Activated naive CD8-positive, alpha-beta T cell treated with anti-CD3 and anti-CD28 coated beads, Interleukin-2, amount 50 U/mL, for 16 hours (primary cell): ENCODE results near the gene TMED4.
"Not testable (repeated sequence)": the region's sequence is repeated elsewhere in the genome, so short reads cannot be mapped to it uniquely, and the experiment has no call there.

ENCODE experiments used
- DNase-seq: peaks from one replicate; pipeline ENCODE4 v3.0.0-alpha.2; 2020; ENCODE audit warnings: low read depth, low spot score

TMED4 gene

DNA sequence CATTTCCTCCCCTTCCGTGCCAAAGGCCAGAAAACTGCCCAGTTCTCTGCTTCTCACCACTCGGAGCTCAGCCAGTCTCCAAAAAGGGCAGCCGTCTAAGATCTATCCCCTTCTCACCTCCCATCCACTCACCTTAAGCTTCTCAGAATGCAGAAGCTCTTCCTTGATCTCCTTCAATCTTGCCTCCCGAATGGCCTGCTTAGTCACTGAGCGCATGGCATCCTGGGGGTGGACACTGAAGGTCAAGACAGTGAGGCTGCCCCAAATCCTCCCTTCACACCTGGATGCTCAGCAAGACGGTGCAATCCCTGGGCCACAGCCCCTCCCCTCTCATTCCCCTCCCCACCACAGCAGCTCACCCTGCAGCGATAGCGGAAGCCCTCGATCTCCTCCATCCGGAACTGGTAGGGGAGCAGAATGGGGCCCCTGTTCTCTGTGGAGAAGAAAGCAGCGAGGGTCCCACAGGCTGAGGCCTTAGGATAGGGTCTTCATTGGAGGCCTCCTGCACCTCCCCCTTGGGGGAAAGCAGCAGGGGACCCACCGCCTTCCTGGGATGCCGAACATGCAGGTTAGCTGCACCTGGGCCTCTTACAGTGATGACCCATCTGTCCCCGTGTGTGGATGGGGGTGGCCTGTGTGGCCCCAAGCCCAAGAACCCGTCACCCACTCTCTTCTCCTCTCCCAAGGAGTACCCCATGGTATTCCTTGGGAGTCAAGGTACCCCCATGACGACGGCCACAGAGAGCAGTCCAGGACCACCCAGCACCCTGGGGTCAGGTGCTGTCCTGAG, 13.1 kb downstream of the TMED4 start:
- no peak for DNase-seq

DNA sequence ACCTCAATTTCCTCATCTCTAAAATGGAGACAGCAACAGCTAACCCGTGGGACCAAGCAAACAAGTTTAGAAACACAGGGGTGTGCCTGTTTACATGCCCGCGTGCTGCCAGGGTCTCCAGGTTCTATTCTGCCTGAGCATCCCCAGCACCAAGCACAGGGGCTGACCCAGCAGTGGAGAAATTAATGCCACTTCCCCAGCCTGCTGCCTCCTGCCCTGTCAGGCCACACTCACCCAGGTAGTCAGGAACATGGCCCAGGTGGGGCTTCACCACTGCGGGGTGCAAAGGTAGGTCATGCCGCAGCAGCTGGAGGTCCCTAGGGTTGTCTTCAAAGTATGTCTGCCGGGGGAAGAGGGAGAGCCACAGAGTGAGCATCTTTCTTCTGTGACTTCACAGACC, 14.1 kb downstream of the TMED4 start:
- DNase-seq: no peak

DNA sequence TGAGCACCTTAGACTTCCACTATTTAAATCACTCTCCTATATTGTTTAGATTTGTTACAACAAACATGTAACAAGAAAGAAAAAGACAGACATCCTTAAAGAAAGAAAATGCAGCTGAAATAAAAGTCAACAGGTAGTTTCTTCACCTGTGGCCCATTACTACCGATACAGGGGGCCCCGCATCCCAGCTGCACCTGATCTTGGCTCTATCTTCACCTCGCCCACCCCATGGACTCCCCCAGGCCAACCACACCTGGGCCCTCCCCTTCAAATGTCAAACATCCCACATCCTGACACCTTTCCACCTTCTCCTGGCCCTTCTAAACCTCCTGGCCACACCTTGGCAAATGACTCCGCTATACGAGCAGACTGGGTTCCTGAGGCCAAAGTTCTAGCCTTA, 15.4 kb downstream of the TMED4 start:
- DNase-seq: no peak

DNA sequence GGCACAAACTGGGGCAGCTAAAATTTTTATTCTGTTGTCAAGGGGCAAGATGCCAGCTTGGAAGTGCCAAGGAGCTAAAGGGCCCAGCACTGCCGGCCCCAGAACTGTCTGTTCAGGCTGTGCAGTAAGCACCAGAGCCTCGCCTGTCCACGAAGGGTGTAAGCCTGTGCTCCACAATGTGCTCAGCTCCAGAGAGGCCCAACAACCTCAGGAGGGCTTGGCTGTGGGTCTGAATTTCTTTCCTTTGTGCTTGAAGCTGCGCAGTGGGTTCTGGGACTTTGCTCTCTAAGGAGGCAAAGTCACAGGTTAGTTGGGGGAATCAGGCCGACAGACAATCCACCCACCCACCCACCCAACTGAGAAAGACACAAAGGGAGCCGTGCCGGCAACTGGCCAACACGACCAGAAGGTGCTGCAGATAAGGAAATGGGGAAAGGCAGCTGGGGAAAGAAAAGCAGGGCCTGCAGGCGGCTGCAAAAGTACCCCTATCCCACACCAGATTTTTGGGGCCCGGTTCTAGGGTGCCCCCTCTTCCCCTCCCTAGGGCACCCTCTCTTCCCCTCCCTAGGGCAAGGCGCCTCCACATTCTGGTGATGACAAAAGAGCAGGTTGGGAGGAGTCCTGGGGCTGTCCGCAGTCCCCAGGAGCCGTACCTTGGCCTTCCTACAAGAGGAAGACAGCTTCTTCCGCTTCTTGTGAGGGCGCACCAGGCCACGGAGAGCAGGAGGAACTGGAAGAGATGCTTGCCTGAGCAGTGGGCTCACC, 16.1 kb downstream of the TMED4 start:
- DNase-seq: no peak

DNA sequence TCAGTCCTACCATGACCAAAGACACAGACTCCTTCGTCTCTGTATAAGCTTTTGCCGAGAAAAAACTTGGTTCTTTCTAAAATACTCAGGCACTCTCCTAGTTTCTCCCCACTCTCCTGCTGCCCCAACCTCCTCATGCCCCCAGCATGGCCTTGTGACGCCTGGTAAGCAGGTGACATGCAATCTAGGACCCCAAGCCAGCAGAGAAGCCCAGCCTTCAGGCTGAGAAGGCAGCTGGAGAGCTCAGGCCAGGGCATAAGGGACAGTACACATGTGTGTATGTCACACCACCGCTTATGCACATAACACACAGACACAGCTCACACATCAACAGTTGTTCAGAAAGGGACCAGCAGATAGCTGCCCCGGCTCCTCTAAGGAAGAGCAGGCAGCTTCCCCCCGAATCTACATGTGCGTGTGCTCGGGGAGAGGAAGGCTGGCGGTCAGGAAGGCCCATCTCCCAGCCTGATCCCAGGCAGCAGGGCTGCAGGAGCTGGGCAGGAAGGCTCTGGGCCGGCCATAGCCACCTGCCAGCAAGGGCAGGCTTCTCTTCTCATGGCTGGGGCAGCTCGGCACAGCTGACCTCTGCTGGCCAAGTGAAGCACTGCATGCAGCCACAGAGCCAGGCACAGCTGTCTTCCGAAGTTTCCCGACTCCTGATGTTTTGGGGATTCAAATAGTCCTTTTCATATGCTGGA, 16.8 kb downstream of the TMED4 start:
- DNase-seq: peak; percentile 13

DNA sequence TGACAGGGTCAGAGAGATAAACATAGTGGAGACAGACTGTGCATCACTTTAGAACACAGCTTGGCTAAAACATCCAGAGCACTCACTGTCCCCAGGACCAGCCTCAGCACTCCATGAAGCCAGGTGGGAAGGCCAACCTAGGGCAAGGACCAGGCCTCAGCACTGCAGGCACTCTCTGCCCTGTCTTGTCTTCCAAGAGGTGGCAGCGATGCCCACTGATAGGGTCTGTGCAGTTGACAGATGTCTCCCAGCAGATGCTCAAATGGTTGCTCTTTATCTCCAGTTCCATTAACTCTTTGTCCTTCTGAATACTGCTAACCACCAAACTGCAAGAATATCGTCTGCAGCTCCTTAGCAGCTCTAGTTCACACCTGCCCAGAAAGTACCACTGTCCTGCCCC, 17.4 kb downstream of the TMED4 start:
- DNase-seq: no peak

DNA sequence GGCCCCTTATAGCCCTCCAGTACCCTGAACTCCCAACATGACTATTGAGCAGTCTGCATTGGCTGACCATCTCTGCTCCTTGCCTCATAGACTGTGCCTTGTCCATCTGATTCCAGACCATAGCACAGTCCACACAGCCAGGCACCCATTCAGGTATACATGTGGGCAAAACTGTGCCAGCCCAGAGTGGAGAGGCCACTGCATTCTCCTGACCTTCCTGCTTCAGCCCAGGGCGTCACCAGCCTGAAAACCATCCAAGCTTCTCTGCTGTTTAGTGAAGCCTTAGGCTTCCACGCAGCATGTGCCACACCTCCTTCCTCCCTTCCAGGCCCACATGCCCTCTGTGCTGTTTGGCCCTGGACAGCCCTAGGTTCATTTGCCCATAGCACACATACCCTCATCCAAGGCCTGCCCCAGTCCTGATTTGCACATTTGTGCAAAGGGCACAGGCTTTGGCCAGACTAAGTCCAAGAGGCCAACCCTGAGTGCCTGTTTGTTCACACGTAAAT, 18.8 kb downstream of the TMED4 start:
- no peak for DNase-seq

DNA sequence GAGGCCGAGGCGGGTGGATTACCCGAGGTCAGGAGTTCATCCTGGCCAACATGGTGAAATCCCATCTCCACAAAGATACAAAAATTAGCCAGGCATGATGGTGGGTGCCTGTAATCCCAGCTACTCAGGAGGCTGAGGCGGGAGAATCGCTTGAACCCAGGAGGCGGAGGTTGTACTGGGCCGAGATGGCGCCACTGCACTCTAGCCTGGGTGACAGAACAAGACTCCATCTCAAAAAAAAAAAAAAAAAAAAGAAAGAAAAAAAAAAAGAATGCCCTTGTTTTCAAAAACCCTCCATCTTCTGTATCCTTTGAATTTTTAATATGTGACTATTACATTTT, 19.4 kb downstream of the TMED4 start:
- DNase-seq: not testable (repeated sequence)

DNA sequence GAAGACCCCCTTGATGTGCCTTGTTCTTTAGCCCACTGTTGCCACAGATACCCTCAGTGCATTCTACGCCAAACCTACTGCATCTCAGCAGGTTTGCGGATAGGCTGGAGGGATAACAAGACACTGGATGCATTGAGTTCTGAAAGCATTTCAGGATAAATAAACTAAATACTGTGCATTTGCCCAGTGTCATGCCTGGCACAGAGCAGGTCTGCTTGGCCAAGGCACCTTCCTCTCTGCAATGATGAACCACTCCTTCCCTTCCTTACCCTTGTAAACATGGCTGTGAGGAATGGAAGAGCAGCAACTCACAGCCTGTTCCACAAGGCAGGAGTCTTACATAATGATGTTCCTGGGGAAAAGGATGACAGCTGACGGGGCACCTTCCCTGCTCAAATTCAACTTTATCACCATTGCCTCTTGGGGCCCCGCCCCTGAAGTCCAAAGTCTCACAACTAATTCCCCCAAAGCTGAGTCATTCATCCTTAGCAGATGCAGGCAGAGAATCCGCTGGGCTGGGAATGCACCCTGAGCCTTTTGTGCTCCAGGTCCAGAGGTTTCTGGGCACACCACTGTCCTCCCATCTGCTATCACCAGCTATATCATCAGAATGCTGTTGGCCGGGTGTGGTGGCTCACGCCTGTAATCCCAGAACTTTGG, 19.9 kb downstream of the TMED4 start:
- no peak for DNase-seq

DNA sequence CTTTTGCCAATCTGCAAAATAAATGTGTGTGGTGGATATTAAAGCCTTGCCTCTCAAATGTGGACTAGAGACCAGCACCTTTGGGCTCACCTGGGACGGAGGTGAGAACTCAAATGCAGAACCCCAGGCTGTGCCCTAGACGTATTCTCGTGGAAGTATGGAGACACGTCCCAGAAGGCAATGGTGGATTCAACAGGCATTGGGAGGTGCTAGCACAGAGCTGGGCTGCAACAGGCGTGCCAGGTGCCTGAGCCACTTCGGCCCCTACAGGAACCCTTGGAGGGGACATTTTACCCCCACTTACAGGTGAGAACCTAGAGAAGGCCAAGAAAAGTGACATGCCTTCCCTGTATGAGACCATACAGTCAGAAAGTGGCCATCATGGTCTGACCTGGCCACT, 20.6 kb downstream of the TMED4 start:
- DNase-seq: no peak

DNA sequence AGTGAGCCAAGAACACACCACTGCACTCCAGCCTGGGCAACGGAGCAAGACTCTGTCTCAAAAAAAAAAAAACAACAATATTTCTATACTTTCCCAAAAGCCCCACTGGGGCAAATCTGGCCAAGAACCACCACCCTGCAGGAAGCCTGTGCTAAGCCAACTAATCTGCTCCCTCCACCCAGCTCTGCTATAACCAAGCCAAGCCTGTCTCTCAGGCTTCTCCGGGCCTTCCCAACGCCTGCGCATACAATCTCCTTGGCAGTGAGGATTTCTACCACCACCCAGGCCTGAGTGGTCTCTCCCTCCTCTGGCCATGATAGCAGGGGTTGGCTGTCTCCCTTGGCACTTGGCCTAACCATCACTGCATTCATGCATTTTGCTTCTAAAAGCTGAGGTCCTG, 22.5 kb downstream of the TMED4 start:
- DNase-seq: no peak

DNA sequence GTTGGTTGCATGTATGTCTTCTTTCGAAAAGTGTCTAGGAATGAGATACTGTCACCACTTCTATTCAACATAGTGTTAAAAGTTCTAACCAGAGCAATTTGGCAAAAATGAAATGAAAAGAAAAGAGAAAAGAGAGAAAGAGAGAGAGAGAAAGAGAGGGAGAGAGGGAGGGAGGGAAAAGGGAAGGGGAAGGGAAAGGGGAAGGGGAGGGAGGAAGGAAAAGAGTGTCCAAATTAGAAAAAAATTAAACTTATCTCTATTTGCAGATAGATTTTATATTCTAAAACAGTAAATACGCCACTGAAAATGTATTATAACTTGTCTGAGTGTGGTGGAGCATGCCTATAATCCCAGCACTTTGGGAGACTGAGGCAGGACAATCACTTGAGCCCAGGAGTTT, 24.5 kb downstream of the TMED4 start:
- DNase-seq: no peak

DNA sequence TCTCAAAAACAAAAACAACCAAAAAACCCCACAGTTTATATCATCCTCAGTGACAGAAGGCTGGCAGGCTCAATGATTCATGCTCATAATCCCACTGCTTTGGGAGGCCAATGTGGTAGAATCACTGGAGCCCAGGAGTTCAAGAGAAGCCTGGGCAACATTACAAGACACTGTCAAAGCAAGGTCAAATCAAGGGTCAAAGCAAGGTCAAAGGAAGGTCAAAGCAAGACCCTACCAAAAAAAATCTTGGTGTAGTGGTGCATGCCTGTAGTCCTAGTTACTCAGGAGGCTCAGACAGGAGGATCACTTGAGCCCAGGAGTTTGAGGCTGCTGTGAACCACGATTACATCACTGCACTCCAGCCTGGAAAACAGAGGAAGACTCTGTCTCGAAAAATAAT, 26.7 kb downstream of the TMED4 start:
- no peak for DNase-seq

DNA sequence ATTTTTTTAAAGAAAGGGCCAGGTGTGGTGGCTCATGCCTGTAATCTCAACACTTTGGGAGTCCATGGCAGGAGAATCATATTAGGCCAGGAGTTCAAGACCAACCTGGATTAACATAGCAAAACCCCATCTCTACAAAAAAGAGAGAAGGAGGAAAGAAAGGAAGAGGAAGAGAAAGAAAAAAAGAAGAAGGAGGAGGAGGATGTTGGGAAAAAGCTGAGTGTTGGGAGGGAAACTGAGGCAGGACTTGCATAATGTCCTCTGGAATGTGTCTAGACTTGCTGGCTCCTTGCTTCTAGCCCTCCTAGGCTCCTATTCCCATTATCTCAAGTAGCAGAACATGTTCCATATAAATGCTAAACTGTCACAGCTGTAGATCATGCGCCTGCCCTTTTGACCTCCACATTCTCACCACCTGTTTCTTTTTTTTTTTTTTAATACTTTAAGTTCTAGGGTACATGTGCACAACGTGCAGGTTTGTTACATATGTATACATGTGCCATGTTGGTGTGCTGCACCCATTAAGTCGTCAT, 29.5 kb downstream of the TMED4 start:
- DNase-seq: not testable (repeated sequence)

DNA sequence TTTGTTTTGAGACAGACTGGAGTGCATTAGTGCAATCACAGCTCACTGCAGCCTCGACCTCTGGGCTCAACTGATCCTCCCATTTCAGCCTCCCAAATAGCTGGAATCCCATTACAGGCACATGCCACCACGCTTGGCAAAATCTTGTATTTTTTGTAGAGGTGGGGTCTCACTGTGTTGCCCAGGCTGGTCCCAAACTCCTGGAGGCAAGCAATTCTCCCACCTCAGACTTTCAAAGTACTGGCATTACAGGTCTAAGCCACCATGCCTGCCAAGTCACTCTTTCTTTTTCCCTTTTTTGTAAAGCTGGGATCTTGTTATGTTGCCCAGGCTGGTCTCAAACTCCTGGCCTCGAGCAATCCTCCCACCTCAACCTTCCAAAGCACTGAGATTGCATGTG, 32.6 kb downstream of the TMED4 start:
- no peak for DNase-seq

DNA sequence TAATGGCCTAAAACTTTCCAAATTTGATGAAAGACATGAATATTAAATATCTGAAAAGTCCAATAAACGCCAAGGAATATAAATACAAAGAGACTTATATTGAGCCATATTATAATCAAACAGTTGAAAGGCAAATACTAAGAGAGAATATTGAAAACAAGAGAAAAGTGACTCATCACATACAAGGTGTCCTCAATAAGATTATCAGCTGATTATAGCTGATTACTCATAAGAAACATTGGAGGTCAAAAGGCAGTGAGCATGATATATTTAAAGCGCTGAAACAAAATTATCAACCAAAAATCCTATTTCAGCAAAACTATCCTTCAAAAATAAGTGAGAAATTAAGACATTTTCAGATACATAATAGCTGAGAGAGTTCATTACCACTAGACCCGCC, 33.1 kb downstream of the TMED4 start:
- DNase-seq: no peak

DNA sequence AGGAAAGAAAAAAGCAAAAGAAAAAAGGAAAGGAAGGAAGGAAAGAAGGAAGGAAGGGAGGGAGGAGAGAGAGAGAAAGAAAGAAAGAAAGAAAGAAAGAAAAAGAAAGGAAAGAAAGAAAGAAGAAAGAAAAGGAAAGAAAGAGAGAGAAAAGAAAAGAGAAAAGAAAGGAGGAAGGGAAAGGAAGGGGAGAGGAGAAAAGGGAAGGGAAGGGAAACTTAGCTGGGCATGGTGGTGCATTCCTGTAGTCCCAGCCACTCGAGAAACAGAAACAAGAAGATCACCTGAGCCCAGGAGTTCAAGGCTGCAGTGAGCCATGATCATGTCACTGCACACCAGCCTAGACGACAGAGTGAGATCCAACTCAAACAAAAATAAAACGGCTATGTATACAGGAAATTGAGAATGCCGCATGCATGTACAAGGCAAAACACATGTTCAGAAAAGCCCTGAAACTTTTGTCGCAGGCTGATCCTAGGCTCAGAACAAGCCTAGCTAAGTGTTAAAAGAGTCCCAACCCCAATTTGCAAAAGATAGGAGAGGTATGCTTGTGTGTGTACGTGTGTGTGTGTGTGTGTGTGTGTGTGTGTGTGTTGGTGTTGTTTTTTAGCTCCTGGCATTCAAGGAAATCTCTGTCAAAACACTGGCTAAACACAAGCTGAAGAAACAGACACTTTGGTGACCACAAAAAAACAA, 34.3 kb downstream of the TMED4 start:
- DNase-seq: no peak

DNA sequence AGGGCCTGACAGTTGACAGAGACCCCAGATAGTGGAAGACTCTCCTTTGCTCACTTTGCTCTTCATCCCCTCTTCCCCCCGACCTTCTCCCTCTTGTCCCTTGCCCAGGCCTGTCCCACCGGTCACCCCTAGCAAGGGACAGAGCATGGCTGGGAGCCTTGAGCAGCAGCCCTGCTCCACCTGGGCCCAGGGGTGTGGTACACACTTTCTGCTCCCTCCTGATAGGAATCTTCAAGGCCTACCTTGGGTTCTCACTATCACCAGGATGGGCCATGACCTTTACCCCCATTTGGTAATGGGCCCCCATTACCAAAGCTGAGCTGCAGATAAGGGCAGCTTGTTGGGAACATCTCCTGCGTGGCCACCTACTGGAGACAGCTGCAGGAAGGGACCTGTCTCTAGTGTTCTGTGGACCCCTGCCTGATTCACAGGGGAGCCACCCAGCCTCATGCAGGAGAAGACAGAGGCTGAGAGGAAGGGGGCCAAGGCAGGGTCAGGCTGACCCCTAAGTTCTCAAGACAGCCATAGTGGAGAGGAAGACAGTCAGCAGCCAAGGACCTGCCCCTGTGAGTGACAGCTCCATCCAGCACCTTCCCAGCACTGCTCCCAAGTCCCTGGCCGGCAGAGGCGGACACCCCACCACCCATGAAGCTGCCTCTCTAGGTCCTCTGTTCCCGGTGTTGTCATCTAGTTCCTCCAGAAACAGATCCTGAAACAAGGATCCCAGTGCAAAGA, 40.0 kb downstream of the TMED4 start:
- no peak for DNase-seq

DNA sequence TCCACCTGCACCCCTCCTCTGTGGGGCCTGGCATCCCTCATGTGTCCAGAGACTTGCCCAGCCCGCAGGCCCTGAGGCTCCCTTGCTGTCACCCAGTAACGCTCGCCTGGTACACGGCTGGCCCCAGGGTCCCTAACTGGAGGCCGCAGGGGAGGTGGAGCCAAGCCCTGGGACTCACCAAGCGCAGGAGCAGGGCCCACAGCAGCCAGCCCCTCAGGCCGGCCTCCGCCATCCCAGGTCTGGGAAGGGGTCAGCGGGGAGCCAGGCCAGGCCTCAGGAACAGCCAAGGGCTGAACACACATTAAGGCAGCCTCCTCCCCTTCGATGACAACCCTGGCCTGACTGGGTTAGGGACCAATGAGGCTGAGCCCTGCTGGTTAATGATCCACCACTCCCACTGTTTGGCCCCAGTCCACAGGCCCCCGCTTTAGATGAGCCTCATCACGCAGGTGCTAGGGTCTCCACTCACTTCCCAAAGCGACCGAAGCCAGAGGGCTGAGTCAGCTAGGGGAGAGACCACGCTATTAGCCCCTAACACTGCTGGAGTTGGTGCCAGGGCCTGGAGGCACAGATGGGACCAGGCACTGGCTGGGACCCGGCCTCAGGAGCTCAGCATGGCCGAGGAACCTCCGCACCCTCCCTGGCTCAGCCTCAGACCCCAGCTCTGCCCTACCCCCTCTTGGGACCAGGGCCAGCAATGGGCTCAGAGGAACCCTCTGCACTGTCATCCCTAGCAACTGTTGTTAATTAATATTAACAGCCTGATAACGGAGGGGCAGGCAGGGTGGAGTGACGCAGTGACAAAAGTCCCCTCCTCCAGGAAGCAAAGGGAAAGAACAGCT, 40.8 kb downstream of the TMED4 start, which contains the start of gene NPC1L1:
Gene NPC1L1 (minus strand): TSS at position 303 of the 842 bp plus-strand sequence. CDS start 71 bp downstream, at position 232.
- no peak for DNase-seq
